LNCAP (cell line): ENCODE results near the gene ZSCAN5A.

Source experiments
- TF ChIP-seq, protein P1 (sequence below): fragments of 450-650 bp; IDR thresholded peaks from 2 replicates; pipeline ENCODE4 v1.5.1; 2017; ENCODE audit warnings: mild to moderate bottlenecking

Gene ZSCAN5A, protein sequence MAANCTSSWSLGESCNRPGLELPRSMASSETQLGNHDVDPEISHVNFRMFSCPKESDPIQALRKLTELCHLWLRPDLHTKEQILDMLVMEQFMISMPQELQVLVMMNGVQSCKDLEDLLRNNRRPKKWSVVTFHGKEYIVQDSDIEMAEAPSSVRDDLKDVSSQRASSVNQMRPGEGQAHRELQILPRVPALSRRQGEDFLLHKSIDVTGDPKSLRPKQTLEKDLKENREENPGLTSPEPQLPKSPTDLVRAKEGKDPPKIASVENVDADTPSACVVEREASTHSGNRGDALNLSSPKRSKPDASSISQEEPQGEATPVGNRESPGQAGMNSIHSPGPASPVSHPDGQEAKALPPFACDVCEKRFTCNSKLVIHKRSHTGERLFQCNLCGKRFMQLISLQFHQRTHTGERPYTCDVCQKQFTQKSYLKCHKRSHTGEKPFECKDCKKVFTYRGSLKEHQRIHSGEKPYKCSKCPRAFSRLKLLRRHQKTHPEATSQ

DNA sequence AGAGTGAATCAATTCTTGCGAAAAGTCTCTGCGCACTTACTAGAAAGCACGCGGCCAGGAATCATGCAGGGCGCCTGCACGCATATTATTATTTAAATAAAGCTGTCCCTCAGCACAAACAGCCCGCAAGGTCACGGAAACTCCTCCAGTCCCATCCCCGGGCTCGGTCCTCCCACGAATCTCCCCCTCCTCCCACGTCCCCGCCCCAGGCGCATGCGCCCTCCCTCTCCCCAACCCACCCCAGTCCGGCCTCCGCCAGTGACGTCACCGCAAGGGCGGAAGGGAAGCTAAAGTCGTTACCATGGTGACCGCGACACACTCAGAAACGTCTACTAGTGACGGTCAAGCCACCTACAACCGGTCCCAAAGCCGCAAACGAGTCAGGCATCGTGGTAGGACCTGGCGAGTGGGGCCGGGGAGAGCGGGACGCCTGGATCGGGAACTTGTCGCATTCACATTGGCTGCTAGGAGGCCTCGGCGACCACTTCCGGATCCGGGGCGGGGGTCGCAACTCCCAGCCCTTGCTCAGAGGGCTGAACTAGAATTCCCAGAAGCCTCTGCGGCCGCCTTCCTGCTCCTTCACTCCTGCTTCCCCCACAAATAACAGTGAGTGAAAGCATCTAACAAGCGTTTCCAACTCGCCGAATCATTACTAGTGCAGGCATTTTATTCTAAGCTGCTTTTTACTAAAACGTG lies at the start of gene ZSCAN5A:
ZSCAN5A (minus strand) TSS at position 459 of the 696 bp plus-strand sequence. CDS start 89,793 bp downstream, outside the sequence.
- TF ChIP-seq, protein P1, sequence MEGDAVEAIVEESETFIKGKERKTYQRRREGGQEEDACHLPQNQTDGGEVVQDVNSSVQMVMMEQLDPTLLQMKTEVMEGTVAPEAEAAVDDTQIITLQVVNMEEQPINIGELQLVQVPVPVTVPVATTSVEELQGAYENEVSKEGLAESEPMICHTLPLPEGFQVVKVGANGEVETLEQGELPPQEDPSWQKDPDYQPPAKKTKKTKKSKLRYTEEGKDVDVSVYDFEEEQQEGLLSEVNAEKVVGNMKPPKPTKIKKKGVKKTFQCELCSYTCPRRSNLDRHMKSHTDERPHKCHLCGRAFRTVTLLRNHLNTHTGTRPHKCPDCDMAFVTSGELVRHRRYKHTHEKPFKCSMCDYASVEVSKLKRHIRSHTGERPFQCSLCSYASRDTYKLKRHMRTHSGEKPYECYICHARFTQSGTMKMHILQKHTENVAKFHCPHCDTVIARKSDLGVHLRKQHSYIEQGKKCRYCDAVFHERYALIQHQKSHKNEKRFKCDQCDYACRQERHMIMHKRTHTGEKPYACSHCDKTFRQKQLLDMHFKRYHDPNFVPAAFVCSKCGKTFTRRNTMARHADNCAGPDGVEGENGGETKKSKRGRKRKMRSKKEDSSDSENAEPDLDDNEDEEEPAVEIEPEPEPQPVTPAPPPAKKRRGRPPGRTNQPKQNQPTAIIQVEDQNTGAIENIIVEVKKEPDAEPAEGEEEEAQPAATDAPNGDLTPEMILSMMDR, result no peak

DNA sequence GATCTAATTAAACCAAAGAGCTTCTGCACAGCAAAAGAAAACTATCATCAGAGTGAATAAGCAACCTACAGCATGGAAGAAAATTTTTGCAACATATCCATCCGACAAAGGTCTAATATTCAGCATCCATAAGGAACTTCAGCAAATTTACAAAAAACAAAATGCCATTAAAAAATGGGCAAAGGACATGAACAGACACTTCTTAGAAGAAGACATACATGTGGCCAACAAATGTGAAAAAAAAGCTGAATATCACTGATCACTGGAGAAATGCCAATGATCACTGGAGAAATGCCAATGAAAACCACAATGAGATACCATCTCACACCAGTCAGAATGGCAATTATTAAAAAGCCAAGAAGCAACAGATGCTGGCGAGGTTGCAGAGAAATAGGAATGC lies 46.2 kb upstream of the ZSCAN5A start:
- TF ChIP-seq, protein P1, result no peak

DNA sequence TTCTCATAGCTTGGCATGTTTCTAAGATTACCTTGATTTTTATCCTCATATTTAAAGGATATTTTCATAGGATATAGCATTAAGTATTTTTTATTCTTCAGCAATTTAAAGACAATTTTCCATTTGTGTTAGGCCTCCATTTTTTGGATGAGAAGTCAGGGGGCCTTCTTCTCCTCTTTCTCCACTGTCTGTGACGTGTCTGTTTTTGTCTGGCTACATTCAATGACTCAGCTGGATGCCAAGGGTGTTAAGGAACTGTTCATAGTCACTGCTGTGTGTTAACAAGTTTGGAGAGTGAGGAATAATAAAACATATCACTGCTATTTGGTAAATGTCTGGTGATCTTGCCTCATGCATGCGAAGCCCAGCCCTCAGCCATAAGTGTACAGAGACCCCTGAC lies 42.3 kb upstream of the ZSCAN5A start:
- TF ChIP-seq, protein P1, result no peak

DNA sequence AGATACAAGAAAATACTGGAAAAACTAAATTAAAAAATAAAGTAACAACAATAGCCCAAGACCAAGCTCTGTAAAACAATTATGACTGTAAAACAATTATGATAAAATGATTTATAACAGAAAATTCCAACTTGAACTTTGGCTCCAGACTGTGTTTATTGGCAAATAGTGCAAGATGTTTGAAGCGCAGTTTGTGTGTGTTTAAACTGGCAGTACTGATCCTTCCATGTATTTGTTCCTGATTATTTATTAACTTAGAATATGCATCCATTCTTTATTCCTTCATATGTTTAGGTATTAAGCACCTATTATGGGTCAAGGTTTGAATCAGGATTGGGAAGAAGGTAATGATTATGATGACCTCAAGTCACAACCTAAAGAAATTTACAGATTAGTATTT lies 40.9 kb upstream of the ZSCAN5A start:
- TF ChIP-seq, protein P1, result no peak

DNA sequence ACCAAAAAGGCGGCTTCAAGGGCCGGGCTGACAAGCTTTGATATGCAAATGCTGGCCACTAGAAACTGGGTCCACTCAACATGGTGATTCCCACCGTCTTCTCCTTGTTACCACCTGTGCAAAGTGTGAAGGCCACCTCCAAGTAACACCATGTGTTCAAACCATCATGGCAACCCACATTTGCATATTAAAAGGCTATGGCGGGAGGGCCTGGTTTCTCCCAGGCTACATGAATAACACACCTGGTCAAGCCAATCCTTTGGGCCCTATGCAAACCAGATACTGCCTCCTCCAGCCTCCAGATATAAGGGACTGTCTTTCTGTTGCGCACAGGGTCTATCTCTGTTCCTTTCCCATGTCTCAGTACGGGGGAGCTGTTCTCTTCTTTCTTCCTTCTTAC lies 36.6 kb upstream of the ZSCAN5A start:
- TF ChIP-seq, protein P1, result no peak

DNA sequence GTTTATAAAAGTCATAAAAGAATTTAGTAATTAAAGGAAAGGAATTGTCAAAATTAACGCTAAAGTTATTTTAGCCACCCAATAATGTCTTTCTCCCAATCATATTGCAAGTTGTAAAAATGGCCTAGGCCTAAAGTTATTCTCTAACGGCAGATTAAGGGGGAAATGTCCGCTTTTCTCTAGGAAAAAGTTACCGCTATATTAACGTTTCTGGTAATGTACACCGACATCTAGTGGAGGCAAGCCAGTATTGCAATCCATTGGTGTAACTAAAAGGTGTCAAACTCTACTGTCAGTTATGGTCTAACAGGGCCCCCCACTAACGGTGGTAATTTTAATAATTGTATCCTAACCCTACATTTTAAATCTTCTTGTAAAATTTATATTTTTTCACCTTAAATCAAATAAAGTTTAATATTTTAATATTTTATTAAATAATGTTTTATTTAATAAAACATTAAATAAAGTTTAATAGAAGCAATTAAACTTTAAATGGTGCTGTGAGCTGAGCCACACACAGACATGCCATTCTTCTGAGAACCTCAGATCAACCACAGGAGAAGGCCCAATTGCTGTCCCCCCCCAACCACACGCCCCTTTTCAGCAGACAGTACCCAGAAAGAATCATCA lies 35.9 kb upstream of the ZSCAN5A start:
- TF ChIP-seq, protein P1, result peak; percentile 32; the same call in 1 of the 2 replicates

DNA sequence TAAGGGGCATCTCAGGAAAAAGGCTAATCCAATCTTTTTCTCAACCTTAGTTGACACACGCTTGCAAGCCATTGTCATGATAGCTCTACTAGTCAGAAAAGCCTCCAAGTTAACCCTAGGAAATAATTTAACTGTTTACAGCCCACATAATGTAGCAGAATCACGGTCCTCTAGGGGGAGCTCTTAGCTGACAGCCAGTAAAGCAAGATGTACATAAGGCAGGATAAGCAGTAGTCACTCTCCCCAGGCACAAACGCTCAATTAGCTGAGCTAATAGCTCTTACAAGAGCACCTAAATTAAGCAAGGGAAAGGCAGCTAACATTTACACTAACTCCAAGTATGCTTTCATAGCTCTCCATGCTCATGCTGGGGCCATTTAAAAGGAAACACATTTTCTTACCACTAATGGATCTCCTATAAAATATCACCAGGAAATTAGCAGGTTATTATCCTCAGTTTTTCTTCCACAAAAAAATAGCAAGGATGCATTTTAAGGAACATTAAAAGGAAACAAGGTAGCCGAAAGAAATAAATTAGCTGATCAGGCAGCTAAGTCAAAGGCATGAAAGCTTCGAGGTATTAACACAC lies 33.7 kb upstream of the ZSCAN5A start:
- TF ChIP-seq, protein P1, result 0 out of 2 replicates have a peak, but pooled peaks have one; percentile 14
